T-helper 2 cell (primary cell): ENCODE measurements around the gene TFB1M.

ENCODE experiments used
- DNase-seq, 5 experiments: peaks; one replicate each; pipeline versions ENCODE4 v3.0.0 to v3.0.0-alpha.2; 2012 to 2022

The TFB1M gene

DNA sequence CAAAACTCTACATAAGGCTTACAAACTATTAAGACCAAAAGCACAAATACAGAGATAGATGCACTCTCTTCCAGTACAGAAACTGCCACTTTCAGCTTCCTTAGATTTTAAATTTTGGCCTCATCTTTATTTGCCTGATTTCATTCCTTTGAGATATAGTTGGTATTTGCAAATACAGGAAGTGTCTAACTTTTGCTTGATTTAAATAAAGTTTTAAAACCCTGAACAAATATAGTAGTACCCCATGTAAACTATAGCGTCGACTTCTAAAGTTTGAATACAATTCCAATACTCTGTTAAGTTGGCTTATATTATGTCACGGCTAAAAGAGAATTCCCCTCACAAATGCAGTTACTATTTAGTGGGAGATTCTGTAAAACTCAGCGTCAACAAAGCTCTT lies 51.6 kb downstream of the TFB1M start:
- DNase-seq = no peak

DNA sequence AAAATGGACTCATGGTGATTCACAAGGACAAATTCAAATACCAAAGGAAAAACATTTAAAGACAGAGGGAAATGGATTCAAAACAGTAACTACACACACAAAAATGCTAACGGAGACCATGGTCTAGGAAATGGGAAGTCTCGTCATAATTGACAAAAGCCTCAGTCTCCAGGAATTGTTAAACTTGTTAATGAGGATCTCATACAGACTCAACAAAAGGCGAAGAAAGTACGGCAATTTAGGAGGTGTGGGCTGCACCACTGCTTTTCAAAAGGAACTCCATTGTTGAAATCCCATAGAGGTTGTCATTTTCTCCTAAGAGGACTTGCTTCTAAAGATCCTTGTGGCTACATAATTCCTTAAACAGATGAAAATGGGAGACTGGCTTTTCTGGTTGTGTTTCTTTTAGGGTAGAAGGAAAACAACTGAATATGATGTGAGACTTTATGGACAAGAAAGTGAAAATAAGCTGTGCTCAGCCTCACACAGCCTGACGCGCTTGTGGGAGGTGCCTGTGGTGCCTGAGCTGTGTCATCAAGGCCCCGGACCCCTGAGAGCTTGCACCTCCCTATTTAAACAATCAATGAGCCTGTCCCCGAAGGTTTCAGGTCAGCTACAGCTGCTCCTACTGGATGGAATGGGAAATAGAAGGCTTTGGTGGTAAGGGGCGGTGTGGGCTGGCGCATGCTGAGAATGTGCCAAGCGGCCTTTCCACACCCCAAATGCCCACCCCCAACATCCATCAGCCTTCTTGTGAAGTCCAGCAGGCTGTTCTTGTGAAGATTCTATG lies 53.0 kb downstream of the TFB1M start:
- DNase-seq = peak in 1 of 5 experiments; percentile 20

- DNase-seq = no peak
These were observed 53.6 kb downstream of the TFB1M start for GRCh38 chr6:155260686-155261085.

DNA sequence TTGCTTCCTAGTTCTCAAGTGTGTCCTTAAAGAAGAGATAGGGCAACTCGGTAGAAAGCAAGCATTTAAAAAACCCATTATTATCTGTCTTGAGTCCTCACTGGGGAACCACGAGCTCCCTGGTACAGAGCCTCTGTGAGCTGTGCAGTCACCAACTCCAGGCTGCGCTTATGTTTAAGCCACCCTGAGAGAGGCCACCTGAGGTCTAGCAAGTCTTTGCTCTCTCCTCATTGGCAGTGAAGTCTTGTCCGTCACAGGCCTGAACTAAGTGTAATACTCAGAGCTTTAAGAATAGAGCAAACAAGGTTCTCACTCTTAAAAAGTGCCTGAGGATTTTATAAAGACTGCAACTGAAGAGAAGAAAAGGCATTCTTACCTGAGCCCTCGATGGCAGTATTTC lies 54.4 kb downstream of the TFB1M start:
- DNase-seq = no peak

- no peak for DNase-seq
These were observed 55.1 kb downstream of the TFB1M start for GRCh38 chr6:155259204-155259603.

GRCh38 chr6:155257796-155258195 lies 56.5 kb downstream of the TFB1M start:
- no peak for DNase-seq

DNA sequence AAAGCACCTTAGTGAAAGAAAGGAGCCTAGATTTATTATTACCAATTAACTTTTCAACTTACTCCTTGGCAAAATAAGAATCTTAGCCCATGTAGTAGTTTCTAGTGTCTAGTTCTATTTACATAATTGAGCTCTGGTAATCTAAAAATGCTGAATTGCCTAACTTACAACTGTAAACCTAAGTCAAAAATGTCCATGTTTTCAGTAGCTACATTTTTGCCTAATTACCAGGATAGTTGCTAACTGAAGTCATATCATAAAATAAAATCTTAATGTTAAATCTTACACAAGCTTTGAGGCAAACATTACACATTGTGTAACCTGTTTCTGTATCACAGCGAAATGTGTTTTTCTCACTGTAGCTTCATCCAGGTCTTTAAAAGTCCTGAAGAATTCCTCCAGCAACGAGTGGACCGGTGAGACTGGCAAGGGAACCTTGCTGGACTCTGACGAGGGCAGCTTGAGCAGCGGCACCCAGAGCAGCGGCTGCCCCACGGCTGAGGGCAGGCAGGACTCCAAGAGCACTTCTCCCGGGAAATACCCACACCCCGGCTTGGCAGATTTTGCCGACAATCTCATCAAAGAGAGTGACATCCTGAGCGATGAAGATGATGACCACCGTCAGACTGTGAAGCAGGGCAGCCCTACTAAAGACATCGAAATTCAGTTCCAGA lies 58.0 kb downstream of the TFB1M start:
- no peak for DNase-seq

- DNase-seq = no peak
These were observed 60.1 kb downstream of the TFB1M start for GRCh38 chr6:155254139-155254538.

DNA sequence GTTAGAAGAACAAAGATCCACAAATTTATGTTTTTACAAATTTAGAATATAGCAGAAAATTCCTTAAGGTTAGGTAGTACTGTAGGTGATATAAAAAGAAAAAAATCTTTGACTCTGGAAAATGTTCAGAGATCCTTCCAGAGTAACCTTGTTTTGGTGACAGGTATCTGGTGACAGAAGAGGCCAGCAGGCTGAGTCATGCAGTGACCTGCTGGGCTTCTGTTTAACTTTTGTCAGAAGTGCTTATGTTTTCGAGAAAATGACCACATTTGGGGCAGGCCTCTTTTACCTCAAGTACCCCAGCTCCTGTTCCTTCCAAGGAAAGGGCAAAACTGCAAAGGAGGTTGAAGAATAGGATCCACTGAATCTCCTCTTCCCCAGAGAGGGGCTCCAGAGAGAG lies 60.9 kb downstream of the TFB1M start:
- DNase-seq = no peak

GRCh38 chr6:155252581-155252980 lies 61.7 kb downstream of the TFB1M start:
- no peak for DNase-seq

DNA sequence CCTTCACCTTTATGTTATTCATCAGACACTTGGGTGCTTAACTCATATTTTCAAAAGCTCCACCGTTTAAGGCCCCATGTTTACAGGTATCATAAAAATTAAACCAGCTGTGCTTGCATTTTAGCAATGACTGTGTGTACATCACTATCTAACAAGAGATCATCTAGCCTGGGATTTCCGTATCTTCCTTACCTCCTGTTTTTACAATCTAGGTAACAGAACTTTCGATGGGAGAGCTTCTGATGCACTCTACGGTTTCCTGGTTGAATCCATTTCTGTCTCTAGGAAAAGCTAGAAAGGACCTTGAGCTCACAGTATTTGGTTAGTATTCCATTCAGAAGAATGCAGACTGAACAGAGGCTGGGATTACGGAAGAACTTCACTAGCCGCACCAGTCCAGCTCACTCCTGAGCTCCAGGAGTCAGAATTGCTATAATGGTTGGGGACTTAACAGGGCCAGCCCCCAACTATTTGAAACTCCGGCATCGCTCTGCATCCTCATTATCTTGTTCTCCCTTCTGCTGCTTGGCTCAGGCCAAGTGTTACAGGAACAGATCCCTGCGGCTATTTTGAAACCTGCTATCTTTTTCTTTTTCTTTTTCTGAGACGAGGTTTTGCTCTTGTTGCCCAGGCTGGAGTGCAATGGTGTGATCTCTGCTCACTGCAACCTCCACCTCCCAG lies 63.4 kb downstream of the TFB1M start:
- DNase-seq = no peak

DNA sequence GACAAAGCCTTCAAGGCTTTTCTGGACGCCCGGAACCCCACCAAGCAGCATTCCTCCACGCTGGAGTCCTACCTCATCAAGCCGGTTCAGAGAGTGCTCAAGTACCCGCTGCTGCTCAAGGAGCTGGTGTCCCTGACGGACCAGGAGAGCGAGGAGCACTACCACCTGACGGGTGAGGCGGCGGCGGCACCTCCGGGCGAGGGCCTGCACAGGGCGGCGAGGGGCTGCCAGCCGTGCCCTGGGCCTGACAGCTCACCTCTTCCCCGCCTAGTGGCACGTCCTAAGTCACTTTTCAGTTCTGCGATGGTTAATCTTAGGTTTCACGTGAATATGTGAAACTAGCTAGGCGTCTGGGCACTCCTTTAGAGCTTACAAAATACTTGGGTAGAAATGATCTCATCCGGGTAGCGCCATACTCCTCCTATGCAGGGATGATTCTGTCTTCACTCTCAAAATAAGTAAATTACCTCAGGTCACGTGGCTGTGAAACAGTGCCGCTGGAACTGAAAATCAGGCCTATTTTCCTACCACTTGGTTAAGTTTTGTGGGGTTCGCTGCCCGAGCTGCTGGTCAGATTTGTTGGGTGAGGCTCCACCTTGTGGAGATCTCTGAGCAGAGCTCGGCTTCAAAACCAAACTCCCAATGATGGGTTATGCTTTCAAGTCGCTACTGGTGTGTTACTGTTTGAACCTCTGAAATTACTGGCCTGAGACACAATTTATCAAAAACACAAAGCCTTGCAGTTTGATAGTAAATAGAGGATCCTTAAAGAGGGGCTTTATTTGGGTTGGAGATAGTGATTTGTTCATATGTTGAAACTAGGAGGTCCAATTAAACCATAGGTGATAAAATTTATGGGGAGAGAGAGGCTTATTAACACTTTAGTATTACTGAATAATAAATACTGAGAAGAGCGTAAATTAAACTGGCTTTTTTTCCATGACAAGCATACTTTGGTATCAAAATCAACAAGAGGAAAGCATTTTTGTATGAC lies 66.0 kb downstream of the TFB1M start:
- peak in 2 of 5 experiments; percentile 12 to 57 for DNase-seq

GRCh38 chr6:155247618-155248007 lies 66.7 kb downstream of the TFB1M start:
- no peak for DNase-seq

DNA sequence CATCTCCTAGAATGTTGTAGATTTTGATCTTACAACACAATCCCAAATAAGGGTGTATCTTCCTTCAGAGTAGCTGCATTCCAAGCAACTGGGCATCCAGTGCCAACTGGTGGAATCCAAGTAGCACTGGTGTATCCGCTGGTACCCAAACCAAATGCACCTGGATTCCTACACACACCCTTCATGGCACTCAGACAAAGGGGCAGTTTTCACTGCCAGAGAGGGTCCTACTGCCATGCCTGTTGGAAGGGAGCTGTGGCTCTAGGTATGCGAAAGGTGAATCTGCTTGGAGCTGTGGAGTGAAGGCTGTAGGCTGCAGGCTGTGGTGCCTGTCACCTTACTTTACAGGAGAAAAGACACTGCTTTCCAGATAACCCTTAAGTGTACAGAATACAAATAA lies 67.5 kb downstream of the TFB1M start:
- DNase-seq = no peak

GRCh38 chr6:155245831-155246230 lies 68.5 kb downstream of the TFB1M start:
- DNase-seq = no peak

GRCh38 chr6:155245193-155245592 lies 69.1 kb downstream of the TFB1M start:
- no peak for DNase-seq

DNA sequence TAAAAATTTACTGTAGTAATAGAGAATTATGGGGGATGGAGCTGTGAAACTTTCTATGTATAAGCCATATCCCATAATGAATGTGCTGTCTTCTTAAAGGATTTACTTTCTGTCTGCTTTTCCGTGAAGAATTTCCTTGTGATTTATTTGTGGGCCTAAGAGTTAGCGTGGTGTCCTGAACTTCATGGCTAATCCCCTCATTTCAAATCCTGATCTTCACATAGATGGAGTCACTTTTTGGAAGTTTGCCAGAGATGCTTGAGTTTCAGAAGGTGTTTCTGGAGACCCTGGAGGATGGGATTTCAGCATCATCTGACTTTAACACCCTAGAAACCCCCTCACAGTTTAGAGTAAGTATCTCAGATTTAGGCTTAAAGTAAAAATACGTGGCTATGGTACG lies 69.8 kb downstream of the TFB1M start:
- no peak for DNase-seq

GRCh38 chr6:155241966-155242365 lies 72.3 kb downstream of the TFB1M start:
- DNase-seq = no peak

DNA sequence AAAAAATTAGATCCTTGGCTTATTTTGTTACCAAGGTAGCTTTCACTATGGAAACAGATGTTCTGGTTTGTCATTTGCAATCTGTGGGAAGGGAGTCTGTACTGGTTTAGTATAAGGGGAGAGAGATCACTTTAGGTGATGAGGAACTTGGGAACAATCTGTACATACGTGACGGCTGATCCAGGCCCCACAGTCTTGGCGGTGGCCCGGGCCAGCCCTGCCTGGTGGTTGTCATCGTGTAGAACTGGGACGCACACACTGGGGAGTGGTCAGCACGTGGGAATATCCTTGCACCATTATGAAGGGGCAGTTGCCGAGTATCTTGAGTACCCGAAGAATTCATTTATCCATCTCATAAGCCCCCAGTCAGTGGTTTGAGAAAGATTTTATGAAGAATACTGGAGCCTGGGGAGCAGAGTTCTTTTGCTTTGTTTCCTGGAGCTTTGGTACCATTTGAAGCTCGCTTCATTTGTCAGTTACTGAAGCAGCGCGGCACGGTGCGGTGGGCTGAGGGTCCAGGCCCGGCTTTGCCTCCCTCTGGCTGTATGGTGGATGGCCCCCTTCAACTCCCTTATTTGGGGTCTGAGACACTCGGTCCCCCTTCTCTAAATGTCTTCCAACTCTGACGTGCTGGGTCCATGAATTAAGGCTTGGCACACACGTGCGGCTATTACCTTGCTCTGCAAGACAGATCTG lies 73.2 kb downstream of the TFB1M start:
- DNase-seq = no peak

- DNase-seq = no peak
These were observed 76.7 kb downstream of the TFB1M start for GRCh38 chr6:155237613-155238012.

DNA sequence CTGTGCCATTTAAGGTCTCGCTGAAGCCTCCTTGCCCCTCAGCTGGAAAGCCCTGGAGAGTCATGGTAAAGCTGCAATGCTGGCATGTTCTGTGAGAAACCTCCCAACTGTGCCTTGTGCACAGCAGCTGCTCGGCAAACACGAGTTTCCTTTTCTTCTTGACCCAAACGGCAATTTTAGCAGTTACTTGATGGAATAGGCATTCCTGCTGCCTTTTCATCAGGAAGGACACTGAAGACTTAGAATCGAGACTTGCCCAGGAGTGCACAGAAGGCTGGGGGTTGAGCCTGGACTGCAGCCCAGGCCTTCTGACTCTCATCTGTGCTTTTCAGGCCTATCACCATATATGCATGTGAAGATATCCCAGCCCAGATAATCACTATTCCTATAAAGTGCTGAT lies 79.2 kb downstream of the TFB1M start:
- no peak for DNase-seq

DNA sequence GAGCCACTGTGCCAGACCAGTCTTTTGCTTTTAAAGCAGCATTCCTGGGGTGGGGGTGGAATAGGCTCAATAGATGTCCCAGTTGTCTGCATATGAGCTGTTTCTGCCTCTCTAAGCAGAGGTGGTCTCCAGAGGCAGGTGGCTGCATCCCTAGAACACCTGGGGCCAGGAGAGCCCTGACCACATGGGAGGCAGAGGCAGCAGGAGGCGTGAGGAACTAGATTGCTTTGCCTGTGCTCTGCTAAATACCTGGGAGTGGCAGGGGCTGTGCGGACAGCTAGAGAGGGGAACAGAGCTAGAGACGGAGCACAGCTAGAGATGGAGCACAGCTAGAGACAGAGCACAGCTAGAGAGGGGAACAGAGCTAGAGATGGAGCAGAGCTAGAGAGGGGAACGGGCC lies 79.6 kb downstream of the TFB1M start:
- no peak for DNase-seq
